Liver (tissue), 9 donors: ENCODE data around the gene YIPF3. TPM values are rescaled to one million over a fixed set of nuclear protein-coding genes. Genes with fewer than 3 reads are reported as not detected.

Source experiments
- DNase-seq: peaks from one replicate; pipeline ENCODE4 v3.0.0-alpha.2; 2017; ENCODE audit warnings: low spot score
- H3K27ac ChIP-seq, 2 donors: one replicate each; pipeline ENCODE4 v1.7.0; 2013; ENCODE audit warnings: inconsistent platforms in 2 of 2, low read length in 2 of 2, control low read depth in 1 of 2, low read depth in 1 of 2, mild to moderate bottlenecking in 1 of 2
- H3K27me3 ChIP-seq, 4 donors: one replicate each; pipeline versions ENCODE4 v1.6.1 to v1.7.0; 2013; ENCODE audit warnings: low read length in 3 of 4, inconsistent platforms in 1 of 4, mild to moderate bottlenecking in 1 of 4, moderate library complexity in 1 of 4; ENCODE audit not compliant: control insufficient read depth in 4 of 4, insufficient read depth in 4 of 4
- H3K36me3 ChIP-seq, 4 donors: one replicate each; pipeline versions ENCODE4 v1.6.1 to v1.7.0; 2013; ENCODE audit warnings: low read length in 3 of 4, mild to moderate bottlenecking in 3 of 4, low read depth in 1 of 4, moderate library complexity in 1 of 4; ENCODE audit not compliant: control insufficient read depth in 4 of 4, insufficient read depth in 3 of 4
- H3K4me1 ChIP-seq, 4 donors: one replicate each; pipeline versions ENCODE4 v1.6.1 to v1.7.0; 2013; ENCODE audit warnings: low read length in 3 of 4, mild to moderate bottlenecking in 3 of 4, moderate library complexity in 1 of 4; ENCODE audit not compliant: control insufficient read depth in 4 of 4, insufficient read depth in 4 of 4
- H3K4me3 ChIP-seq, 3 donors: one replicate each; pipeline versions ENCODE4 v1.6.1 to v1.7.0; 2013; ENCODE audit warnings: low read length in 3 of 3, control low read depth in 1 of 3, low read depth in 1 of 3, mild to moderate bottlenecking in 1 of 3
- H3K9ac ChIP-seq, 2 donors: one replicate each; pipeline ENCODE4 v1.7.0; 2013; ENCODE audit warnings: low read length in 2 of 2, mild to moderate bottlenecking in 2 of 2, moderate library complexity in 2 of 2, control low read depth in 1 of 2, low read depth in 1 of 2
- H3K9me3 ChIP-seq, 4 donors: one replicate each; pipeline versions ENCODE4 v1.6.1 to v1.7.0; 2013; ENCODE audit warnings: low read length in 3 of 4; ENCODE audit not compliant: control insufficient read depth in 4 of 4
- ATF3 ChIP-seq: IDR thresholded peaks from 2 replicates; pipeline ENCODE4 v1.6.1; 2016; ENCODE audit warnings: antibody characterized with exemption
- EGR1 ChIP-seq, 2 donors: IDR thresholded peaks; 2 replicates each; pipeline ENCODE4 v1.6.1; 2016 to 2018; ENCODE audit warnings: antibody characterized with exemption in 2 of 2, low read depth in 2 of 2
- FOXA1 ChIP-seq: IDR thresholded peaks from 2 replicates; pipeline ENCODE4 v1.6.1; 2016; ENCODE audit warnings: antibody characterized with exemption
- FOXA2 ChIP-seq: IDR thresholded peaks from 2 replicates; pipeline ENCODE4 v1.6.1; 2016; ENCODE audit warnings: antibody characterized with exemption
- GABPA ChIP-seq, 2 donors: IDR thresholded peaks in 1 of 2; conservative IDR thresholded peaks in 1 of 2; 2 replicates each; pipeline ENCODE4 v1.6.1; 2016; ENCODE audit warnings: antibody characterized with exemption in 2 of 2, mild to moderate bottlenecking in 1 of 2, moderate library complexity in 1 of 2
- HNF4A ChIP-seq, 2 donors: conservative IDR thresholded peaks; 2 replicates each; pipeline ENCODE4 v1.6.1; 2016; ENCODE audit warnings: antibody characterized with exemption in 2 of 2, mild to moderate bottlenecking in 2 of 2
- HNF4G ChIP-seq: IDR thresholded peaks from 2 replicates; pipeline ENCODE4 v1.6.1; 2016; ENCODE audit warnings: antibody characterized with exemption
- JUND ChIP-seq, 2 donors: IDR thresholded peaks; 2 replicates each; pipeline ENCODE4 v1.6.1; 2016; ENCODE audit warnings: antibody characterized with exemption in 2 of 2
- MAX ChIP-seq: IDR thresholded peaks from 2 replicates; pipeline ENCODE4 v1.6.1; 2016; ENCODE audit warnings: antibody characterized with exemption
- RAD21 ChIP-seq, 2 donors: IDR thresholded peaks; 2 replicates each; pipeline ENCODE4 v1.6.1; 2016; ENCODE audit warnings: antibody characterized with exemption in 2 of 2, mild to moderate bottlenecking in 2 of 2
- REST ChIP-seq: IDR thresholded peaks from 2 replicates; pipeline ENCODE4 v1.6.1; 2016; ENCODE audit warnings: antibody characterized with exemption, mild to moderate bottlenecking
- RXRA ChIP-seq, 2 donors: IDR thresholded peaks; 2 replicates each; pipeline ENCODE4 v1.6.1; 2017 to 2018; ENCODE audit warnings: antibody characterized with exemption in 2 of 2, mild to moderate bottlenecking in 1 of 2
- SP1 ChIP-seq: IDR thresholded peaks from 2 replicates; pipeline ENCODE4 v1.6.1; 2018; ENCODE audit warnings: antibody characterized with exemption, mild to moderate bottlenecking
- TAF1 ChIP-seq: conservative IDR thresholded peaks from 2 replicates; pipeline ENCODE4 v1.6.1; 2016; ENCODE audit warnings: antibody characterized with exemption, mild to moderate bottlenecking
- YY1 ChIP-seq: IDR thresholded peaks from 2 replicates; pipeline ENCODE4 v1.6.1; 2016; ENCODE audit warnings: antibody characterized with exemption, mild to moderate bottlenecking
- ZBTB33 ChIP-seq: IDR thresholded peaks from 2 replicates; pipeline ENCODE4 v1.6.1; 2016; ENCODE audit warnings: antibody characterized with exemption
- WGBS: extraction: QIAGEN DNeasy Blood & Tissue Kit; methylation state at CpG from one replicate; pipeline ENCODE4 v1.1.7; 2013; 5-methylcytosine and 5-hydroxymethylcytosine counted together
- polyA plus RNA-seq, 2 donors: library from polyadenylated mRNA; stranded (reverse) in 1 of 2; unstranded in 1 of 2; fragments of 200-250 nt in 1 of 2; fragments of >200 nt in 1 of 2; fragmentation: Nextera tagmentation in 1 of 2; extraction: Ambion mirVana in 1 of 2; gene quantifications; one replicate each; pipeline versions ENCODE4 v1.2.1 to v1.2.3, GENCODE V29; 2013 to 2015
- total RNA-seq, 2 donors: library from RNA; depleted of rRNA; stranded (reverse); fragments of >200 nt; gene quantifications; one replicate each; pipeline ENCODE4 v1.2.3, GENCODE V29; 2014
- donor health status: healthy.
- donor health status: healthy.
- donor health status: healthy.
- donor health status: healthy.
- donor health status: healthy.

YIPF3 gene
- total and polyA plus RNA-seq, 4 donors, result 43.8 to 91.9 (median 61.6) TPM

GRCh38 chr6:43532201-43532600, 15.5 kb upstream of the YIPF3 start:
- Histone ChIP-seq H3K9ac (no peak overlapping the region), H3K27me3 (no peaks in the 10 kb centered on the region), H3K4me3 (no peak overlapping the region), H3K27ac (no peak overlapping the region), H3K36me3 (peaks cover 5 to 54% (median 26%) of the 10 kb centered on the region in 4 donors), H3K9me3 (no peaks in the 10 kb centered on the region), H3K4me1 (no peaks in the 10 kb centered on the region)
- no peak for DNase-seq
- TF ChIP-seq GABPA (IDR thresholded peaks at IDR 0.05 in 1 of 2, conservative IDR thresholded peaks at IDR 0.05 in 1 of 2), result no peak
- TF ChIP-seq SP1, result no peak
- TF ChIP-seq FOXA1, result no peak
- no peak for TF ChIP-seq TAF1
- no peak for TF ChIP-seq HNF4A (conservative IDR thresholded peaks at IDR 0.05)
- TF ChIP-seq RXRA (IDR thresholded peaks at IDR 0.05), result no peak
- TF ChIP-seq RAD21 (IDR thresholded peaks at IDR 0.05), result no peak
- TF ChIP-seq REST, result no peak
- no peak for TF ChIP-seq ATF3
- no peak for TF ChIP-seq HNF4G
- TF ChIP-seq FOXA2, result no peak
- no peak for TF ChIP-seq EGR1 (IDR thresholded peaks at IDR 0.05; ENCODE audit: low read depth in 2 of 2)
- no peak for TF ChIP-seq MAX
- TF ChIP-seq YY1, result no peak
- TF ChIP-seq ZBTB33, result no peak
- no peak for TF ChIP-seq JUND (IDR thresholded peaks at IDR 0.05)
- WGBS, result 98% methylated on average over 1 of the region's 1 CpG

GRCh38 chr6:43524483-43524961, 7.8 kb upstream of the YIPF3 start:
- Histone ChIP-seq H3K4me1 (no peaks in the 10 kb centered on the region), H3K36me3 (peaks cover 18 to 89% (median 65%) of the 10 kb centered on the region in 4 donors), H3K27ac (no peak overlapping the region), H3K27me3 (no peaks in the 10 kb centered on the region), H3K9ac (no peak overlapping the region), H3K9me3 (no peaks in the 10 kb centered on the region), H3K4me3 (no peak overlapping the region)
- WGBS, result 86% methylated on average over 10 of the region's 10 CpGs
- no peak for TF ChIP-seq ATF3
- no peak for TF ChIP-seq MAX
- no peak for TF ChIP-seq REST
- TF ChIP-seq RXRA (IDR thresholded peaks at IDR 0.05), result no peak
- TF ChIP-seq EGR1 (IDR thresholded peaks at IDR 0.05; ENCODE audit: low read depth in 2 of 2), result no peak
- no peak for TF ChIP-seq HNF4A (conservative IDR thresholded peaks at IDR 0.05)
- no peak for TF ChIP-seq YY1
- TF ChIP-seq RAD21 (IDR thresholded peaks at IDR 0.05), result no peak
- no peak for TF ChIP-seq FOXA1
- DNase-seq, result no peak
